ENCODE results near the gene MKLN1.
"Not testable (repeated sequence)": the region's sequence is repeated elsewhere in the genome, so short reads cannot be mapped to it uniquely, and the experiment has no call there.

DNA sequence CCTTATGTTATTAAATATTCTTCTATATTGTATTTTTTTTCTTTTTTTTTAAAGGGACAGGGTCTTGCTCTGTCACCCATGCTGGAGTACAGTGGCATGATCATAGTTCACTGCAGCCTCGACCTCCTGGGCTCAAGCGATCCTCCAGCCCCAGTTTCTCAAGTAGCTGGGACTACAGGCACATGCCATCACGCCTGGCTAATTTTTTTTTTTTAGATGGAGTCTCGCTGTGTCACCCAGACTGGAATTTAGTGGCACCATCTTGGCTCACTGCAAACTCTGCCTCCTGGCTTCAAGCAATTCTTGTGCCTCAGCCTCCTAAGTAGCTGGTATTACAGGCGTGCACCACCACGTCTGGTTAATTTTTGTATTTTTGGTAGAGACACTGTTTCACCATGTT, 5.1 kb downstream of the MKLN1 start:
- not testable (repeated sequence) for TF ChIP-seq POLR2A (IDR thresholded peaks at IDR 0.05; ENCODE audit: low read depth, low read length); POLR2AphosphoS5 (IDR thresholded peaks at IDR 0.05; ENCODE audit: low read depth, low read length); TAF1 (IDR thresholded peaks at IDR 0.05; ENCODE audit: borderline replicate concordance, low read depth, low read length)

Measured in GM12892 (cell line).